ENCODE results near the gene TPI1.

DNA sequence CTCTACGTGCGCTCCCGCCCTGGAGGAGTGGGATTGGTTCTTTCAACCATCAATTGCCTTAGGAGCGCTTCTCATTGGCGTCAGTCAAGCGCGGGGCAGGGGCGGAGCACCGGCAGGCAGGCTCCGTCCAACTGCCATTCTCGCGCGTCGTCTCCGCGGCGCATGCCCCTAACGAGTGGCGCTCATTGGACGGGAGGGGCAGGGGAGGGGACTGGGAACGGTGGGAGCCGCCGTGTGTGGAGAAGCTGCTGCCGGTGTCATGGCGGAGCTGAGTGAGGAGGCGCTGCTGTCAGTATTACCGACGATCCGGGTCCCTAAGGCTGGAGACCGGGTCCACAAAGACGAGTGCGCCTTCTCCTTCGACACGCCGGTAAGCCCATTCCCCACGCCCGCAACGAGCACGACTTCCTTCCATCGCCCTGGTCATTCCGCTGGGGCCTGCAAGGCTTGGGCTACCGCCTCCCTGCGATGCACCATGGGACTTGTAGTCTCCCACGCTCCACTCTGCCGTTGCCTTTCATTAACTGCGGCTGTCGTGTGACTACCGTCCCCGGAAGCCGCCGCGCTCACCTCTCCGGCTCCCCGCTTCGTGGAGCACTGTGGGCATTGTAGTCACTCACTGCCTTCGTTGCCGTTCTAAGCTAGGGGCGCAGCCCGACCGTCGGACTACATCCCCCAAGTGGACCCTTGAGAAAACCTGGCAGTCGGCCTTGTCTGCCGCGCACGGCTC is 15.2 kb upstream of the TPI1 start, which contains the start of gene USP5:
- TF ChIP-seq, protein P1, sequence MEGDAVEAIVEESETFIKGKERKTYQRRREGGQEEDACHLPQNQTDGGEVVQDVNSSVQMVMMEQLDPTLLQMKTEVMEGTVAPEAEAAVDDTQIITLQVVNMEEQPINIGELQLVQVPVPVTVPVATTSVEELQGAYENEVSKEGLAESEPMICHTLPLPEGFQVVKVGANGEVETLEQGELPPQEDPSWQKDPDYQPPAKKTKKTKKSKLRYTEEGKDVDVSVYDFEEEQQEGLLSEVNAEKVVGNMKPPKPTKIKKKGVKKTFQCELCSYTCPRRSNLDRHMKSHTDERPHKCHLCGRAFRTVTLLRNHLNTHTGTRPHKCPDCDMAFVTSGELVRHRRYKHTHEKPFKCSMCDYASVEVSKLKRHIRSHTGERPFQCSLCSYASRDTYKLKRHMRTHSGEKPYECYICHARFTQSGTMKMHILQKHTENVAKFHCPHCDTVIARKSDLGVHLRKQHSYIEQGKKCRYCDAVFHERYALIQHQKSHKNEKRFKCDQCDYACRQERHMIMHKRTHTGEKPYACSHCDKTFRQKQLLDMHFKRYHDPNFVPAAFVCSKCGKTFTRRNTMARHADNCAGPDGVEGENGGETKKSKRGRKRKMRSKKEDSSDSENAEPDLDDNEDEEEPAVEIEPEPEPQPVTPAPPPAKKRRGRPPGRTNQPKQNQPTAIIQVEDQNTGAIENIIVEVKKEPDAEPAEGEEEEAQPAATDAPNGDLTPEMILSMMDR (IDR thresholded peaks at IDR 0.05) = no peak
- TF ChIP-seq POLR2A (IDR thresholded peaks at IDR 0.05) = no peak
